HepG2 (cell line): Measurements from ENCODE around the gene STK4. TPM values are rescaled to one million over a fixed set of nuclear protein-coding genes. Genes with fewer than 3 reads are reported as not detected.

ENCODE experiments used
- ATAC-seq: fragments of 200-7000 bp; cut with Tn5 transposase; 3 replicates; pipeline ENCODE4 v1.9.1; 2020; ENCODE audit warnings: mild to moderate bottlenecking, moderate library complexity
- BruUV-seq: library from RNA; stranded (reverse); fragments of 400-500 nt; replicated peaks from 2 replicates; lab custom pipeline; 2021; lab: Mats Ljungman, UMichigan
- CTCF ChIA-PET: fragments of 300-600 bp; formaldehyde crosslinking; extraction: SDS; loops from one replicate; lab custom pipeline; 2021; ENCODE audit warnings: low total read pairs, inconsistent platforms, low intra/inter-chr PET ratio; lab: Yijun Ruan, JAX
- POLR2A ChIA-PET: fragments of 350-600 bp; sonication (Branson Sonifier 250); formaldehyde crosslinking; loops from one replicate; lab custom pipeline; 2020; ENCODE audit warnings: antibody characterized with exemption, inconsistent platforms; lab: Yijun Ruan, JAX
- DNase-seq: peaks from one replicate; pipeline ENCODE4 v3.0.0-alpha.2; 2015; ENCODE audit warnings: low spot score
- FAIRE-seq: peaks from 3 replicates; lab custom pipeline; 2011; peaks lifted over from hg19 to GRCh38; lab: Jason Lieb, UNC
- H2AFZ ChIP-seq: one replicate; pipeline ENCODE4 v1.6.1; 2011; ENCODE audit warnings: low read length, inconsistent platforms
- H3K27ac ChIP-seq: fragments of 300-600 bp; 3 replicates; pipeline ENCODE4 v1.8.0; 2011; ENCODE audit warnings: mixed run types, mild to moderate bottlenecking, mixed read lengths, low read length, inconsistent platforms; ENCODE audit not compliant: insufficient read depth; ENCODE audit errors: extremely low read length
- H3K27me3 ChIP-seq, 2 experiments: fragments of 200-600 bp in 1 of 2; 2 replicates in 1 of 2; 3 replicates in 1 of 2; pipeline versions ENCODE4 v1.6.0 to v1.8.0; 2011; ENCODE audit warnings: low read length in 2 of 2, mild to moderate bottlenecking in 2 of 2, moderate library complexity in 2 of 2, inconsistent platforms in 1 of 2; ENCODE audit not compliant: insufficient read depth in 2 of 2, control insufficient read depth in 1 of 2
- H3K36me3 ChIP-seq, 2 experiments: fragments of 200-600 bp in 1 of 2; replicated peaks in 1 of 2; 2 replicates in 1 of 2; 3 replicates in 1 of 2; pipeline versions ENCODE4 v1.5.1 to v1.8.0; 2011; ENCODE audit warnings: low read length in 2 of 2, inconsistent platforms in 1 of 2; ENCODE audit not compliant: insufficient read depth in 2 of 2, control insufficient read depth in 1 of 2
- H3K4me1 ChIP-seq: 2 replicates; pipeline ENCODE4 v1.5.1; 2012; ENCODE audit warnings: low read length, inconsistent platforms; ENCODE audit not compliant: insufficient read depth
- H3K4me2 ChIP-seq: 2 replicates; pipeline ENCODE4 v1.6.0; 2011; ENCODE audit warnings: low read depth, low read length, inconsistent platforms
- H3K4me3 ChIP-seq, 3 experiments: fragments of 200-600 bp in 1 of 3; sonication (generic), shearing (Covaris generic) in 1 of 3; replicated peaks in 1 of 3; 2 replicates each; pipeline ENCODE4 v1.5.1; 2011 to 2016; ENCODE audit warnings: low read length in 3 of 3, inconsistent platforms in 2 of 3, low read depth in 2 of 3, mild to moderate bottlenecking in 2 of 3, control low read depth in 1 of 3, mixed read lengths in 1 of 3; ENCODE audit not compliant: insufficient read depth in 1 of 3
- H3K79me2 ChIP-seq: one replicate; pipeline ENCODE4 v1.6.1; 2011; ENCODE audit warnings: low read length, inconsistent platforms; ENCODE audit not compliant: insufficient read depth
- H3K9ac ChIP-seq: 2 replicates; pipeline ENCODE4 v1.6.0; 2011; ENCODE audit warnings: mild to moderate bottlenecking, low read depth, low read length, inconsistent platforms; ENCODE audit not compliant: insufficient read depth
- H3K9me3 ChIP-seq: 2 replicates; pipeline ENCODE4 v1.5.1; 2012; ENCODE audit warnings: mild to moderate bottlenecking, low read length
- H4K20me1 ChIP-seq: 2 replicates; pipeline ENCODE4 v1.6.0; 2011; ENCODE audit warnings: inconsistent platforms, mild to moderate bottlenecking, low read length, moderate library complexity; ENCODE audit not compliant: insufficient read depth
- FOXK1 ChIP-seq: sonication (generic); formaldehyde crosslinking; IDR thresholded peaks from 2 replicates; pipeline ENCODE4 v1.4.0; 2020; ENCODE audit warnings: low read depth, missing genetic modification reagents, borderline replicate concordance
- SP2 ChIP-seq: sonication (generic); formaldehyde crosslinking; IDR thresholded peaks from 2 replicates; pipeline ENCODE4 v1.5.1; 2020; ENCODE audit warnings: mild to moderate bottlenecking, missing genetic modification reagents
- TAF1 ChIP-seq: sonication (generic); formaldehyde crosslinking; IDR thresholded peaks from 2 replicates; pipeline ENCODE4 v1.4.0; 2020; ENCODE audit warnings: missing genetic modification reagents
- ZNF282 ChIP-seq: fragments of 450-650 bp; IDR thresholded peaks from 2 replicates; pipeline ENCODE4 v1.6.1; 2018; ENCODE audit not compliant: partially characterized antibody
- ZNF414 ChIP-seq: sonication (generic); formaldehyde crosslinking; IDR thresholded peaks from 2 replicates; pipeline ENCODE4 v1.5.0; 2020; ENCODE audit warnings: missing genetic modification reagents
- ZNF724P ChIP-seq: sonication (generic); formaldehyde crosslinking; IDR thresholded peaks from 2 replicates; pipeline ENCODE4 v1.8.0; 2022; ENCODE audit warnings: missing genetic modification reagents, borderline replicate concordance
- WGBS: methylation state at CpG from one replicate; pipeline ENCODE4 v1.1.6; 2017; ENCODE audit warnings: low lambda C conversion rate; 5-methylcytosine and 5-hydroxymethylcytosine counted together
- in situ Hi-C: cut with HindIII; loops from 2 replicates; pipeline ENCODE4 v1.10.0; 2017; ENCODE audit warnings: low pct_unique_long_range_greater_than_20kb; ENCODE audit not compliant: extremely low pct_ligation_motif_present
- intact Hi-C: fragments of 100-400 bp; cut with micrococcal nuclease; formaldehyde crosslinking; loops from one replicate; pipeline ENCODE4 v1.10.0; 2022; ENCODE audit not compliant: unreplicated experiment
- polyA plus RNA-seq, 8 experiments: library from polyadenylated mRNA; depleted of rRNA in 3 of 8; stranded (reverse) in 7 of 8; unstranded in 1 of 8; fragments of >200 nt; fragmentation: Illumina TruSeq in 4 of 8; extraction: Trizol in 4 of 8; gene quantifications; 2 replicates each; pipeline versions ENCODE4 v1.2.1 to v1.2.3, GENCODE V29; 2011 to 2016; ENCODE audit warnings: low read depth in 4 of 8, missing spikeins in 1 of 8, mixed read lengths in 1 of 8; ENCODE audit not compliant: insufficient read depth in 1 of 8
- total RNA-seq, 5 experiments: library from RNA; depleted of rRNA; stranded (reverse); fragments of >200 nt; fragmentation: Illumina TruSeq; extraction: Trizol; gene quantifications; 2 replicates each; pipeline ENCODE4 v1.2.3, GENCODE V29; 2016; ENCODE audit warnings: low read depth in 1 of 5
- TF ChIP-seq, protein P1 (sequence below): sonication (generic); formaldehyde crosslinking; IDR thresholded peaks from 2 replicates; pipeline ENCODE4 v1.4.0; 2020; ENCODE audit warnings: missing genetic modification reagents
- TF ChIP-seq, protein P2 (sequence below): sonication (generic); formaldehyde crosslinking; IDR thresholded peaks from 2 replicates; pipeline ENCODE4 v1.8.1; 2022; ENCODE audit warnings: low read depth, mild to moderate bottlenecking, missing genetic modification reagents

Gene STK4
- total and polyA plus RNA-seq, 2 of the 13 experiments (the other 11 are each of a cell fraction or from before 2014, with no cell fraction given): 25.6 to 38.3 TPM

- POLR2A ChIA-PET: no interaction called here
- no peaks in the 10 kb centered on the region for H3K79me2 ChIP-seq
- no peak overlapping the region for H3K4me3 ChIP-seq
- no peak overlapping the region for H2AFZ ChIP-seq
- in situ Hi-C loops (no loop called here), intact Hi-C loops (no loop called here)
- no peak overlapping the region for H3K4me2 ChIP-seq
- no peak for FAIRE-seq
- CTCF ChIA-PET: no interaction called here
- no peak overlapping the region for H3K9ac ChIP-seq
- H3K9me3 ChIP-seq: peaks cover 3% of the 10 kb centered on the region
- WGBS: 17% methylated on average over 1 of the region's 1 CpG
- DNase-seq: no peak
- TF ChIP-seq ZNF282: no peak
- TF ChIP-seq TAF1 (CRISPR knock-in tag): no peak
- TF ChIP-seq, protein P1, sequence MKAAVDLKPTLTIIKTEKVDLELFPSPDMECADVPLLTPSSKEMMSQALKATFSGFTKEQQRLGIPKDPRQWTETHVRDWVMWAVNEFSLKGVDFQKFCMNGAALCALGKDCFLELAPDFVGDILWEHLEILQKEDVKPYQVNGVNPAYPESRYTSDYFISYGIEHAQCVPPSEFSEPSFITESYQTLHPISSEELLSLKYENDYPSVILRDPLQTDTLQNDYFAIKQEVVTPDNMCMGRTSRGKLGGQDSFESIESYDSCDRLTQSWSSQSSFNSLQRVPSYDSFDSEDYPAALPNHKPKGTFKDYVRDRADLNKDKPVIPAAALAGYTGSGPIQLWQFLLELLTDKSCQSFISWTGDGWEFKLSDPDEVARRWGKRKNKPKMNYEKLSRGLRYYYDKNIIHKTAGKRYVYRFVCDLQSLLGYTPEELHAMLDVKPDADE (CRISPR knock-in tag): no peak
- no peak for TF ChIP-seq ZNF724P
- TF ChIP-seq, protein P2, sequence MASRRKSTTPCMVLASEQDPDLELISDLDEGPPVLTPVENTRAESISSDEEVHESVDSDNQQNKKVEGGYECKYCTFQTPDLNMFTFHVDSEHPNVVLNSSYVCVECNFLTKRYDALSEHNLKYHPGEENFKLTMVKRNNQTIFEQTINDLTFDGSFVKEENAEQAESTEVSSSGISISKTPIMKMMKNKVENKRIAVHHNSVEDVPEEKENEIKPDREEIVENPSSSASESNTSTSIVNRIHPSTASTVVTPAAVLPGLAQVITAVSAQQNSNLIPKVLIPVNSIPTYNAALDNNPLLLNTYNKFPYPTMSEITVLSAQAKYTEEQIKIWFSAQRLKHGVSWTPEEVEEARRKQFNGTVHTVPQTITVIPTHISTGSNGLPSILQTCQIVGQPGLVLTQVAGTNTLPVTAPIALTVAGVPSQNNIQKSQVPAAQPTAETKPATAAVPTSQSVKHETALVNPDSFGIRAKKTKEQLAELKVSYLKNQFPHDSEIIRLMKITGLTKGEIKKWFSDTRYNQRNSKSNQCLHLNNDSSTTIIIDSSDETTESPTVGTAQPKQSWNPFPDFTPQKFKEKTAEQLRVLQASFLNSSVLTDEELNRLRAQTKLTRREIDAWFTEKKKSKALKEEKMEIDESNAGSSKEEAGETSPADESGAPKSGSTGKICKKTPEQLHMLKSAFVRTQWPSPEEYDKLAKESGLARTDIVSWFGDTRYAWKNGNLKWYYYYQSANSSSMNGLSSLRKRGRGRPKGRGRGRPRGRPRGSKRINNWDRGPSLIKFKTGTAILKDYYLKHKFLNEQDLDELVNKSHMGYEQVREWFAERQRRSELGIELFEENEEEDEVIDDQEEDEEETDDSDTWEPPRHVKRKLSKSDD (CRISPR knock-in tag): no peak
- TF ChIP-seq ZNF414 (CRISPR knock-in tag): no peak
- no peak for TF ChIP-seq FOXK1 (CRISPR knock-in tag)
- no peak for TF ChIP-seq SP2
- no peaks in the 10 kb centered on the region for H3K36me3 ChIP-seq
- no peak overlapping the region for H3K27ac ChIP-seq
- no peaks in the 10 kb centered on the region for H3K4me1 ChIP-seq
- H4K20me1 ChIP-seq: no peaks in the 10 kb centered on the region
- no TSS peak for BruUV-seq
- no peak for ATAC-seq
- no peaks in the 10 kb centered on the region for H3K27me3 ChIP-seq
Observed at GRCh38 chr20:45087814-45088213, 121.5 kb downstream of the STK4 start.
